Activated CD8-positive, alpha-beta T cell treated with anti-CD3 and anti-CD28 coated beads for 36 hours (primary cell): ENCODE measurements around the gene XPNPEP2. TPM values are rescaled to one million over a fixed set of nuclear protein-coding genes. Genes with fewer than 3 reads are reported as not detected.

Source experiments
- ATAC-seq: fragments of 200-7000 bp; cut with Tn5 transposase; one replicate; pipeline ENCODE4 v1.10.0; 2021; ENCODE audit warnings: mild to moderate bottlenecking, moderate library complexity
- CTCF ChIA-PET: fragments of 350-600 bp; sonication (Branson Sonifier 250); formaldehyde crosslinking; loops from one replicate; lab custom pipeline; 2021; ENCODE audit warnings: antibody characterized with exemption; lab: Charles Lee
- POLR2A ChIA-PET: fragments of 350-600 bp; sonication (Branson Sonifier 250); formaldehyde crosslinking; loops from one replicate; lab custom pipeline; 2021; ENCODE audit warnings: antibody characterized with exemption; lab: Charles Lee
- DNase-seq: peaks from one replicate; pipeline ENCODE4 v3.0.0-alpha.2; 2020
- H3K27ac Mint-ChIP-seq: one replicate; pipeline ENCODE4 v1.8.0; 2021; ENCODE audit warnings: mild to moderate bottlenecking, mixed read lengths
- H3K27me3 Mint-ChIP-seq: one replicate; pipeline ENCODE4 v1.8.0; 2021; ENCODE audit warnings: mixed read lengths
- H3K36me3 Mint-ChIP-seq: one replicate; pipeline ENCODE4 v1.8.0; 2021; ENCODE audit warnings: low read depth, mixed read lengths
- H3K4me1 Mint-ChIP-seq: one replicate; pipeline ENCODE4 v1.8.0; 2021; ENCODE audit warnings: low read depth, mixed read lengths
- H3K4me3 Mint-ChIP-seq: one replicate; pipeline ENCODE4 v1.8.0; 2021; ENCODE audit warnings: mild to moderate bottlenecking, moderate library complexity, mixed read lengths
- H3K9me3 Mint-ChIP-seq: one replicate; pipeline ENCODE4 v1.8.0; 2021; ENCODE audit warnings: mixed read lengths
- intact Hi-C: fragments of 100-400 bp; cut with micrococcal nuclease; formaldehyde crosslinking; loops from one replicate; pipeline ENCODE4 v1.10.0; 2022
- total RNA-seq, 2 experiments: library from RNA; stranded (reverse); gene quantifications; one replicate each; pipeline ENCODE4 v1.2.3, GENCODE V29; 2021
- TF ChIP-seq, protein P1 (sequence below): fragments of 200-600 bp; IDR thresholded peaks from one replicate; pipeline ENCODE4 v1.8.0; 2022; ENCODE audit warnings: antibody characterized with exemption, mild to moderate bottlenecking

XPNPEP2 gene
- total RNA-seq, 2 experiments from 2014 or later, result 0.16 to 0.38 TPM

DNA sequence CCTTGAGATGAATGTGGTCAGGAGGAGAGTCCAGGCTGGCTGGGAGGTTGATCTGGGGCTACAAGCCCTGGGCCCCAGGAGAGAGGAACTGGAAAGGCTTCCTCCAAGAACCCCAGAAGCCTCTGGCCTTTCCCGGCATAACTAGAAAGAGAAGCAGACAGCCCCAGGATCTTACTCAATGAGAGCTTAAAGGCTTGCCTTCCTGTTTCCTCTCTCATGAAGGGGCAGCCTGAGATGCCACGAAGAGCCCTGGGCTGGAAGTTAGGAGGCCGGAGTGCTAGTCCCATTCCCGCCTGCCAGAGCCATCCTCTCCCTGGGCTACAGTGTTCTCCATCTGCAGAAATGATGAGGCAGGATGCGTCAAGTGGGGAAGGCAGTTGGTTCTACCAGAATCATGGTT, 20.1 kb upstream of the XPNPEP2 start:
- ATAC-seq (no peak), DNase-seq (no peak)
- Mint-ChIP-seq H3K4me3 (no peak overlapping the region), H3K9me3 (no peaks in the 10 kb centered on the region), H3K36me3 (no peaks in the 10 kb centered on the region), H3K27ac (no peak overlapping the region), H3K27me3 (no peaks in the 10 kb centered on the region), H3K4me1 (peaks cover 10% of the 10 kb centered on the region)
- ChIA-PET CTCF (no interaction called here), POLR2A (no interaction called here)
- intact Hi-C loops, result no loop called here
- TF ChIP-seq, protein P1, sequence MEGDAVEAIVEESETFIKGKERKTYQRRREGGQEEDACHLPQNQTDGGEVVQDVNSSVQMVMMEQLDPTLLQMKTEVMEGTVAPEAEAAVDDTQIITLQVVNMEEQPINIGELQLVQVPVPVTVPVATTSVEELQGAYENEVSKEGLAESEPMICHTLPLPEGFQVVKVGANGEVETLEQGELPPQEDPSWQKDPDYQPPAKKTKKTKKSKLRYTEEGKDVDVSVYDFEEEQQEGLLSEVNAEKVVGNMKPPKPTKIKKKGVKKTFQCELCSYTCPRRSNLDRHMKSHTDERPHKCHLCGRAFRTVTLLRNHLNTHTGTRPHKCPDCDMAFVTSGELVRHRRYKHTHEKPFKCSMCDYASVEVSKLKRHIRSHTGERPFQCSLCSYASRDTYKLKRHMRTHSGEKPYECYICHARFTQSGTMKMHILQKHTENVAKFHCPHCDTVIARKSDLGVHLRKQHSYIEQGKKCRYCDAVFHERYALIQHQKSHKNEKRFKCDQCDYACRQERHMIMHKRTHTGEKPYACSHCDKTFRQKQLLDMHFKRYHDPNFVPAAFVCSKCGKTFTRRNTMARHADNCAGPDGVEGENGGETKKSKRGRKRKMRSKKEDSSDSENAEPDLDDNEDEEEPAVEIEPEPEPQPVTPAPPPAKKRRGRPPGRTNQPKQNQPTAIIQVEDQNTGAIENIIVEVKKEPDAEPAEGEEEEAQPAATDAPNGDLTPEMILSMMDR, result no peak

- POLR2A ChIA-PET, result no interaction called here
- intact Hi-C loops, result no loop called here
- ATAC-seq (no peak), DNase-seq (no peak)
- Mint-ChIP-seq H3K9me3 (no peaks in the 10 kb centered on the region), H3K4me1 (peaks cover 10% of the 10 kb centered on the region), H3K27ac (no peak overlapping the region), H3K4me3 (no peak overlapping the region), H3K27me3 (no peaks in the 10 kb centered on the region), H3K36me3 (no peaks in the 10 kb centered on the region)
- CTCF ChIA-PET, result no interaction called here
- TF ChIP-seq, protein P1, result no peak
Observed at GRCh38 chrX:129719268-129719667, 19.5 kb upstream of the XPNPEP2 start.

DNA sequence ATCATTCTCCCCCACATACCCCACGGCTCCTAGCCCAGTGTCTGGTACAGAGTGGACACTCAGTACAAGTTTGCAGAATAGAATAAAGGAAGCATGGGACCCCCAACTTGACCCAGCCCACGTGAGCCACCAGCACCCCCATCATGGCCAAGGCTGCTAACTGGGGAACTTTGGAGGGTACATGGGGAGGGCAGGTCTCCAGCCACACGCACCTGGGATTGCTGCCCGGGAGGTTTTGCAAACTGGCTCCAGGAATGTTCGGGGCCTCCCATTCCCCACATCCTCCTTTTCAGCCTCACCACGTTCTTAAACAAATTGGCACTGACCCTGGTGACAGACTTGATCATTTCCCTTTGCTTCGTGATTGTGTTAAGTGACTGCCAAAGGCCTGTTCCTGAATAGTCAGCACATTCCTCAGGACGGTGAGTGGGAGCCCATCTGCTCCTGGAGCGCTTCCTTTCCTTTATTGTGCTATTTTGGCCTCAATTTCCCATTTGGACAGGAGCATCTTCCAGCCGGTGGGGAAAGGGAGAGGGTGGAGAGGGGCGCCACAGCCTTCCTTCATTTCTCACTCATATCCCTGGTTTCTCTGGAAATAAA, 18.7 kb upstream of the XPNPEP2 start:
- no peak for ATAC-seq
- no peak overlapping the region for H3K27ac Mint-ChIP-seq
- no peak overlapping the region for H3K4me3 Mint-ChIP-seq
- ChIA-PET POLR2A (no interaction called here), CTCF (no interaction called here)
- H3K9me3 Mint-ChIP-seq, result no peaks in the 10 kb centered on the region
- intact Hi-C loops, result loop anchor here (10.0 kb wide), 1 partner anchor 85 kb away; no protein-coding TSS in a partner anchor
- no peaks in the 10 kb centered on the region for H3K36me3 Mint-ChIP-seq
- TF ChIP-seq, protein P1, result no peak
- H3K4me1 Mint-ChIP-seq, result peaks cover 16% of the 10 kb centered on the region
- DNase-seq, result no peak
- H3K27me3 Mint-ChIP-seq, result no peaks in the 10 kb centered on the region

GRCh38 chrX:129720741-129721140, 18.0 kb upstream of the XPNPEP2 start:
- Mint-ChIP-seq H3K27ac (no peak overlapping the region), H3K4me3 (no peak overlapping the region), H3K27me3 (no peaks in the 10 kb centered on the region), H3K36me3 (no peaks in the 10 kb centered on the region), H3K4me1 (peaks cover 16% of the 10 kb centered on the region), H3K9me3 (no peaks in the 10 kb centered on the region)
- ChIA-PET CTCF (no interaction called here), POLR2A (no interaction called here)
- no peak for ATAC-seq
- intact Hi-C loops, result loop anchor here (10.0 kb wide), 1 partner anchor 86 kb away; no protein-coding TSS in a partner anchor
- TF ChIP-seq, protein P1, result no peak
- DNase-seq, result no peak

- H3K27ac Mint-ChIP-seq, result no peak overlapping the region
- TF ChIP-seq, protein P1, result no peak
- ChIA-PET CTCF (no interaction called here), POLR2A (no interaction called here)
- ATAC-seq, result no peak
- H3K27me3 Mint-ChIP-seq, result no peaks in the 10 kb centered on the region
- peaks cover 16% of the 10 kb centered on the region for H3K4me1 Mint-ChIP-seq
- no peaks in the 10 kb centered on the region for H3K9me3 Mint-ChIP-seq
- no peaks in the 10 kb centered on the region for H3K36me3 Mint-ChIP-seq
- no peak for DNase-seq
- intact Hi-C loops, result loop anchor here (10.0 kb wide), 1 partner anchor 87 kb away; no protein-coding TSS in a partner anchor
- H3K4me3 Mint-ChIP-seq, result no peak overlapping the region
Observed at GRCh38 chrX:129721414-129721813, 17.4 kb upstream of the XPNPEP2 start.
